T-cell (primary cell): ENCODE results near the gene GLP1R. TPM values are rescaled to one million over a fixed set of nuclear protein-coding genes. Genes with fewer than 3 reads are reported as not detected.

ENCODE experiments used
- ATAC-seq, 4 experiments: fragments of 200-7000 bp in 3 of 4; fragments of 150-1000 bp in 1 of 4; cut with Tn5 transposase; replicated peaks in 1 of 4; 1 replicate in 3 of 4; 2 replicates in 1 of 4; pipeline ENCODE4 v1.10.0; 2021; ENCODE audit warnings: moderate library complexity in 3 of 4, mild to moderate bottlenecking in 2 of 4, moderate number of reproducible peaks in 1 of 4
- CTCF ChIA-PET, 2 donors: fragments of 300-600 bp; sonication (Branson Sonifier 250); formaldehyde crosslinking; loops; one replicate each; lab custom pipeline; 2022; ENCODE audit warnings: antibody characterized with exemption in 2 of 2; lab: Charles Lee
- POLR2A ChIA-PET, 2 donors: fragments of 300-600 bp; sonication (Branson Sonifier 250); formaldehyde crosslinking; loops; one replicate each; lab custom pipeline; 2022; ENCODE audit warnings: antibody characterized with exemption in 2 of 2; lab: Charles Lee
- DNase-seq, 35 experiments: peaks; one replicate each; pipeline versions ENCODE4 v3.0.0 to v3.0.0-alpha.2; 2013 to 2023
- H3K27ac ChIP-seq: one replicate; pipeline ENCODE4 v1.5.1; 2013; ENCODE audit warnings: low read length
- H3K27me3 ChIP-seq, 2 experiments: replicated peaks in 1 of 2; 1 replicate in 1 of 2; 2 replicates in 1 of 2; pipeline versions ENCODE4 v1.6.1 to v1.7.0; 2013; ENCODE audit warnings: low read length in 1 of 2, mixed read lengths in 1 of 2; ENCODE audit not compliant: control insufficient read depth in 2 of 2, insufficient read depth in 2 of 2; ENCODE audit errors: extremely low read depth in 1 of 2
- H3K36me3 ChIP-seq, 2 donors: 1 replicate in 1 of 2; 2 replicates in 1 of 2; pipeline versions ENCODE4 v1.6.1 to v1.7.0; 2013; ENCODE audit warnings: low read length in 1 of 2; ENCODE audit not compliant: control insufficient read depth in 2 of 2, insufficient read depth in 1 of 2; ENCODE audit errors: extremely low read depth in 1 of 2
- H3K4me1 ChIP-seq, 2 experiments: 1 replicate in 1 of 2; 2 replicates in 1 of 2; pipeline versions ENCODE4 v1.6.1 to v1.7.0; 2013; ENCODE audit warnings: low read length in 2 of 2, mixed read lengths in 1 of 2; ENCODE audit not compliant: insufficient read depth in 2 of 2, control insufficient read depth in 1 of 2; ENCODE audit errors: extremely low read depth in 1 of 2
- H3K4me3 ChIP-seq, 2 donors: 1 replicate in 1 of 2; 2 replicates in 1 of 2; pipeline versions ENCODE4 v1.5.1 to v1.7.0; 2013; ENCODE audit warnings: mild to moderate bottlenecking in 2 of 2, low read length in 1 of 2, moderate library complexity in 1 of 2; ENCODE audit not compliant: control insufficient read depth in 1 of 2; ENCODE audit errors: extremely low read depth in 1 of 2
- H3K9me3 ChIP-seq: 2 replicates; pipeline ENCODE4 v1.7.0; 2013
- H3K27ac Mint-ChIP-seq, 2 donors: one replicate each; pipeline ENCODE4 v1.8.0; 2020 to 2021; ENCODE audit warnings: mild to moderate bottlenecking in 2 of 2, mixed read lengths in 2 of 2
- H3K27me3 Mint-ChIP-seq, 2 donors: one replicate each; pipeline ENCODE4 v1.8.0; 2021 to 2022; ENCODE audit warnings: mixed read lengths in 2 of 2
- H3K36me3 Mint-ChIP-seq: one replicate; pipeline ENCODE4 v1.8.0; 2021; ENCODE audit warnings: mixed read lengths
- H3K4me1 Mint-ChIP-seq, 3 donors: one replicate each; pipeline ENCODE4 v1.8.0; 2020 to 2022; ENCODE audit warnings: mixed read lengths in 3 of 3, mild to moderate bottlenecking in 1 of 3
- H3K4me3 Mint-ChIP-seq, 3 donors: one replicate each; pipeline ENCODE4 v1.8.0; 2020 to 2022; ENCODE audit warnings: mild to moderate bottlenecking in 3 of 3, mixed read lengths in 3 of 3, moderate library complexity in 3 of 3
- H3K9me3 Mint-ChIP-seq, 3 donors: one replicate each; pipeline ENCODE4 v1.8.0; 2020 to 2022; ENCODE audit warnings: mixed read lengths in 3 of 3
- WGBS: methylation state at CpG from one replicate; pipeline ENCODE4 v1.1.5; 2013; ENCODE audit warnings: missing lambda C conversion rate; ENCODE audit not compliant: insufficient coverage; 5-methylcytosine and 5-hydroxymethylcytosine counted together
- total RNA-seq, 35 experiments: library from RNA in 6 of 35; stranded (reverse) in 6 of 35; fragments of 120-200 nt in 1 of 35; gene quantifications; one replicate each; pipeline versions ENCODE4 v1.2.1 to v1.2.4 and lab custom pipeline; 2013 to 2026

The GLP1R gene
- total RNA-seq, 5 donors from 2014 or later (not counting 1 experiment from before 2014, with no cell fraction given): 0.07 TPM; not detected in 4

DNA sequence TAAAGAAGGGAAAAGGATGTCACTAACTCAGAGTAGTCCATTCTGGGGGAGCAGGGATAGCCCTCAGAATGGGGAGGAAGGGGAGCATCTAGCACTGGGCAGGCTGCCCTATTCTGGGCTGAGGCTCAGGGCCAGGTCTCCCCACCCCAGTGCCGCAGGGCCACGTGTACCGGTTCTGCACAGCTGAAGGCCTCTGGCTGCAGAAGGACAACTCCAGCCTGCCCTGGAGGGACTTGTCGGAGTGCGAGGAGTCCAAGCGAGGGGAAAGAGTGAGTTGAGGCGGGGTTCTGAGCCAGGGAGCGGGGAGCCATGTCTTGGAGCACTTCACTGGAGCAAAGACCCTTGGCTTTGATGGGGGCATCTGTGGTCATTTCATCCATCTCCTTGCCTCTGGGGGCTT is 17.0 kb downstream of the GLP1R start:
- H3K27ac Mint-ChIP-seq: no peak overlapping the region
- H3K4me3 Mint-ChIP-seq: no peak overlapping the region
- peaks cover 0 to 28% of the 10 kb centered on the region in 2 experiments for H3K27me3 ChIP-seq
- no peaks in the 10 kb centered on the region for H3K36me3 Mint-ChIP-seq
- no peaks in the 10 kb centered on the region for H3K4me1 ChIP-seq
- H3K27me3 Mint-ChIP-seq: peaks cover 4 to 16% of the 10 kb centered on the region in 2 donors
- H3K27ac ChIP-seq: no peak overlapping the region
- H3K9me3 Mint-ChIP-seq: no peaks in the 10 kb centered on the region
- no peak for ATAC-seq
- H3K4me1 Mint-ChIP-seq: peaks cover 0 to 6% (median 0%) of the 10 kb centered on the region in 3 donors
- ChIA-PET POLR2A (no interaction called here), CTCF (no interaction called here)
- H3K4me3 ChIP-seq: no peak overlapping the region
- WGBS: 91% methylated on average over 8 of the region's 8 CpGs
- no peaks in the 10 kb centered on the region for H3K9me3 ChIP-seq
- no peaks in the 10 kb centered on the region for H3K36me3 ChIP-seq
- DNase-seq: no peak

DNA sequence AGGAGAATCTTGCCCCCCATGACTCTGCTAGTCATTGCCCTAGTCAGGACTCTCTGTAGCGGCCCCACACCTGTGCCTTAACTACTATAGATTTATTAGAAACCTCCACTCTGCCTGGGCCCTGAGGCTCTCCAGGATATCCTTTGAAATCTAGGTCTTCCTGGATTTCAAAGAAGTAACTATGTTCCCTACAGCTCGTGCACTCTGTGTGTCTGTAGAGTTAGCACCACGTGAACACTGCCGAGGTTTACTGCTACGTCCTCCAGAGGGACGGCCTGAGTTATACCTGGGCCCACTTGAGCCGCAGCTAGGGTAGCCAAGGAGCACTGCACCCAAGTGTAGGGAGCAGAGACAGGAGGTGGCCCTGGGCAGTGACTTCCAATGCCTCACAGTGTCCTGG is 19.8 kb downstream of the GLP1R start:
- Mint-ChIP-seq H3K9me3 (no peaks in the 10 kb centered on the region), H3K36me3 (no peaks in the 10 kb centered on the region), H3K27ac (no peak overlapping the region), H3K27me3 (peaks cover 4 to 10% of the 10 kb centered on the region in 2 donors), H3K4me1 (peaks cover 0 to 6% (median 0%) of the 10 kb centered on the region in 3 donors), H3K4me3 (no peak overlapping the region)
- ATAC-seq (no peak), DNase-seq (no peak)
- CTCF ChIA-PET: no interaction called here
- Histone ChIP-seq H3K4me1 (no peaks in the 10 kb centered on the region), H3K9me3 (no peaks in the 10 kb centered on the region), H3K36me3 (no peaks in the 10 kb centered on the region), H3K4me3 (no peak overlapping the region), H3K27ac (no peak overlapping the region), H3K27me3 (peaks cover 0 to 20% of the 10 kb centered on the region in 2 experiments)
- 72% methylated on average over 7 of the region's 7 CpGs for WGBS
- POLR2A ChIA-PET: no interaction called here

DNA sequence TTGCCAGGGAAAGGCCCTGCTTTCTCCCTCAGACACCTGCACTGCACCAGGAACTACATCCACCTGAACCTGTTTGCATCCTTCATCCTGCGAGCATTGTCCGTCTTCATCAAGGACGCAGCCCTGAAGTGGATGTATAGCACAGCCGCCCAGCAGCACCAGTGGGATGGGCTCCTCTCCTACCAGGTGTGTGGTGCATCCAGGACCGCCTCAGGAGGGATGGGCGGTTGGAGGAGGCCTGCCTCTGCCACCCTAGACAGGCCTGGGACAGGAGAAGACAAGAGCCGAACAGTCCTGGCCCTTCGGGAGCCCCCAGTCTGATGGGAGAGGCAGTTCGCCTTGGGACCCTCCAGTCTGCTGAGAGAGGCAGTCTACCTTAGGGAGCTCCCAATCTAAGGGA is 24.2 kb downstream of the GLP1R start:
- CTCF ChIA-PET: no interaction called here
- H3K36me3 Mint-ChIP-seq: no peaks in the 10 kb centered on the region
- no peak for ATAC-seq
- Histone ChIP-seq H3K36me3 (no peaks in the 10 kb centered on the region), H3K9me3 (no peaks in the 10 kb centered on the region), H3K27me3 (peaks cover 0 to 16% of the 10 kb centered on the region in 2 experiments), H3K27ac (no peak overlapping the region), H3K4me3 (no peak overlapping the region), H3K4me1 (no peaks in the 10 kb centered on the region)
- DNase-seq: no peak
- no peaks in the 10 kb centered on the region for H3K4me1 Mint-ChIP-seq
- H3K27me3 Mint-ChIP-seq: peaks cover 2 to 4% of the 10 kb centered on the region in 2 donors
- H3K4me3 Mint-ChIP-seq: no peak overlapping the region
- POLR2A ChIA-PET: interaction anchor here in 1 of 2 donors (0.6 kb wide), 1 partner anchor 443 kb away, joined by 3 read pairs; no protein-coding TSS in a partner anchor
- H3K27ac Mint-ChIP-seq: no peak overlapping the region
- no peaks in the 10 kb centered on the region for H3K9me3 Mint-ChIP-seq
- WGBS: 91% methylated on average over 6 of the region's 9 CpGs

DNA sequence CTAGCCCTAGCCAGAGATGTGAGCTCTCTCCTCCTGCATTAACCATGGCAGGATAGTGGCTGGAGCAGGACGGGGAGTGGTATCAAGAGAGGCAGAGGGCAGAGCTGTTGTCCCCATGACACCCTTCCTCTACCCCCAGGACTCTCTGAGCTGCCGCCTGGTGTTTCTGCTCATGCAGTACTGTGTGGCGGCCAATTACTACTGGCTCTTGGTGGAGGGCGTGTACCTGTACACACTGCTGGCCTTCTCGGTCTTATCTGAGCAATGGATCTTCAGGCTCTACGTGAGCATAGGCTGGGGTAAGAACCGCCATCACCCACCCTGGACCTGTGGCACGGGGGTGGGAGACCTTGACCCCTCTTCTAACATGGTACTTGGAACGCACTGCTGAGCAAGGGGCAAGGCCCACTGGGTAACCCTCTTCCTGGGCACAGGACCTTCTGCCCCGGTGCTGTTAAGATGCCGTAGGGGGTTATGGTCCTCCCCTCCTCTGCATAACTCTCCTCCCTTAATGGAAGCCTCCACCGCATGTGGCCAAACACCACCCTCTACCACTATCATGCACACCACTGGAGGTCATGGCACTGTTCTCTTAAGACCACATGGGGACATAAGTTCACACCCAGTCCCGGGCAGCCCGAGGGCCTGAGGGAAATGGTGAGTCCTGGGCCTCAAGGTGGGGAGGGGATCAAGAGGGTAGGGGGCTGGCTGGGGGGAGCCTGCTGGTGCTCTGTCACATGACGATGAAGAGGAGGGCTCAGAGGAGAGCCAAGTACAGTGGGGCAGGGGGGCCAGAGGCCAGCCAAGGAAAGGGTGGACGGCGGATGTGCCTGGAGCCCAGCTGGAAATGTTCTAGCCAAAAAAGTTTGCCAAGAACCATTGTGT is 25.1 kb downstream of the GLP1R start:
- H3K4me1 Mint-ChIP-seq: no peaks in the 10 kb centered on the region
- H3K27me3 Mint-ChIP-seq: peaks cover 2 to 4% of the 10 kb centered on the region in 2 donors
- no peaks in the 10 kb centered on the region for H3K9me3 ChIP-seq

DNA sequence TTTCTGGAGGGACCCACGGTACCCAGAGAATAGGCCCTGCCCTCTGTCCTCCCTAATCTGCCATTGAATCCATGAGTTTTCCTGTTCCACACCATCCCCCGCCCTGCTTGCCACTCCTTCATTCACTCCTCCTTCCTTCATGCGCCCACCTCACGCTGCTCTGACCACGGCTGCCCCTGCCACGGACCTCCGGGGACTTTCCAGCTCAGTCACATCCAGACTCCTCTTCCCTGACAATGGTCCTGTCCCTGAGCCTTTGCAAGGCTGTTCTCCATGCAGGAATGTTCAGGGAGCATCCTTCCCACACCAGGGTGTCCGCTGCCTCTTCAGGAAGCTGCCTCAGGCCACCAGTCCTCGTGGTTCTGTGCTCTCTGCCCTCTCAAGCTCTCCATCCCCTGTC is 25.9 kb downstream of the GLP1R start:
- Mint-ChIP-seq H3K27me3 (peaks cover 2 to 4% of the 10 kb centered on the region in 2 donors), H3K27ac (no peak overlapping the region), H3K9me3 (no peaks in the 10 kb centered on the region), H3K4me3 (no peak overlapping the region), H3K36me3 (no peaks in the 10 kb centered on the region), H3K4me1 (no peaks in the 10 kb centered on the region)
- Histone ChIP-seq H3K27ac (no peak overlapping the region), H3K4me1 (no peaks in the 10 kb centered on the region), H3K27me3 (peaks cover 0 to 10% of the 10 kb centered on the region in 2 experiments), H3K36me3 (no peaks in the 10 kb centered on the region), H3K4me3 (no peak overlapping the region), H3K9me3 (no peaks in the 10 kb centered on the region)
- ChIA-PET POLR2A (no interaction called here), CTCF (no interaction called here)
- ATAC-seq (no peak), DNase-seq (no peak)
- 72% methylated on average over 7 of the region's 9 CpGs for WGBS

More for the DNA sequence above, 25.1 kb downstream of the GLP1R start:
- peaks cover 0 to 10% of the 10 kb centered on the region in 2 experiments for H3K27me3 ChIP-seq
- DNase-seq (no peak), ATAC-seq (no peak)
- 90% methylated on average over 15 of the region's 17 CpGs for WGBS
- POLR2A ChIA-PET: interaction anchor here in 1 of 2 donors (0.6 kb wide), 1 partner anchor 444 kb away, joined by 3 read pairs; no protein-coding TSS in a partner anchor
- CTCF ChIA-PET: no interaction called here
- no peak overlapping the region for H3K4me3 ChIP-seq
- Mint-ChIP-seq H3K9me3 (no peaks in the 10 kb centered on the region), H3K4me3 (no peak overlapping the region), H3K27ac (no peak overlapping the region), H3K36me3 (no peaks in the 10 kb centered on the region)
- H3K27ac ChIP-seq: no peak overlapping the region
- no peaks in the 10 kb centered on the region for H3K4me1 ChIP-seq
- H3K36me3 ChIP-seq: no peaks in the 10 kb centered on the region

DNA sequence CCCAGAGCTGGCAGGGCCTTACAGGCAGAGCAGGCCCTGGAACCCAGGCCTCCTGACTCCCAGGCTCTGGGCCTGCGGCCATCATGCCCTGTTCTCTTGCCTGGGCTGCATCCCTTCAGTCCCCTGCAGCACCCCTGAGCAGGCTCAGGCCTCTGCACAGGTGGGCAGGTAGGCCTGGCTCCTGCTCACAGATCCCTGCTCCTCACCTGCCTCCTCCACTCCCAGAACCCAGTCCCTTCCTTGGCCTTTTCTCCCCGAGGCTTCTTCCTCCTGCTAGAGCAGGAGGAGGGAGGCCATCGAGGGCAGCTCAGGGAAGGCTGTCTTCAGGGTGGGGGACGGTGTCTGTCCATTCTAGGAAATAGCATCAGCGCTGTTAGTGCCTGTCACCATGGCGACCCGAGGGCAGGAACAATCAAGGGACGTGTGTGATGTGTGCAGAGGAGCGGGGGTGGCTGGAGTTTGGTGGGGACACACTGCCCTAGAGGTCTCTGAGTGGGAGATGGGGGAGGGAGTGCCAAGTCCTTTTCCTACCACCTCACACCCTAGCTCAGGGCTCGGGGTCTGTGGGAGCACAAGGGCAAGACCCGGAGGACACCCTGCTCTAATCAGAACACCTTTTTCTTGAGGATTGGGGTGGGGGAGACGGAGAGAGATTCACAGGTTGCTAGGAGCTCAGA is 26.6 kb downstream of the GLP1R start:
- Histone ChIP-seq H3K27ac (no peak overlapping the region), H3K4me1 (no peaks in the 10 kb centered on the region), H3K36me3 (no peaks in the 10 kb centered on the region), H3K4me3 (no peak overlapping the region), H3K27me3 (peaks cover 0 to 10% of the 10 kb centered on the region in 2 experiments), H3K9me3 (no peaks in the 10 kb centered on the region)
- ChIA-PET CTCF (no interaction called here), POLR2A (no interaction called here)
- H3K9me3 Mint-ChIP-seq: no peaks in the 10 kb centered on the region
- no peaks in the 10 kb centered on the region for H3K4me1 Mint-ChIP-seq
- no peak overlapping the region for H3K27ac Mint-ChIP-seq
- H3K36me3 Mint-ChIP-seq: no peaks in the 10 kb centered on the region
- ATAC-seq (no peak), DNase-seq (no peak)
- no peak overlapping the region for H3K4me3 Mint-ChIP-seq
- WGBS: 79% methylated on average over 5 of the region's 12 CpGs
- peaks cover 2 to 4% of the 10 kb centered on the region in 2 donors for H3K27me3 Mint-ChIP-seq
